Breast epithelium (tissue), 4 donors: Measurements from ENCODE around the gene SRGAP1. TPM values are rescaled to one million over a fixed set of nuclear protein-coding genes. Genes with fewer than 3 reads are reported as not detected.

Source experiments
- DNase-seq, 2 donors: peaks; one replicate each; pipeline ENCODE4 v3.0.0-alpha.2; 2019; ENCODE audit warnings: low spot score in 2 of 2
- H3K27ac ChIP-seq, 2 donors: fragments of 200-600 bp; sonication (generic) in 1 of 2; one replicate each; pipeline ENCODE4 v1.5.1; 2016 to 2019; ENCODE audit warnings: mild to moderate bottlenecking in 1 of 2
- H3K27me3 ChIP-seq, 2 donors: fragments of 200-600 bp; sonication (generic) in 1 of 2; one replicate each; pipeline versions ENCODE4 v1.5.1 to v1.6.0; 2017 to 2019; ENCODE audit warnings: control low read depth in 1 of 2, mild to moderate bottlenecking in 1 of 2
- H3K36me3 ChIP-seq: fragments of 200-600 bp; one replicate; pipeline ENCODE4 v1.5.1; 2019
- H3K4me1 ChIP-seq, 2 donors: fragments of 200-600 bp; sonication (generic); one replicate each; pipeline ENCODE4 v1.5.1; 2016 to 2019; ENCODE audit warnings: control low read depth in 1 of 2
- H3K4me3 ChIP-seq, 3 donors: fragments of 200-600 bp; sonication (generic); 1 replicate in 2 of 3; 2 replicates in 1 of 3; pipeline ENCODE4 v1.5.1; 2016 to 2019; ENCODE audit warnings: mild to moderate bottlenecking in 3 of 3, moderate library complexity in 2 of 3
- H3K9me3 ChIP-seq, 2 donors: fragments of 200-600 bp; sonication (generic) in 1 of 2; one replicate each; pipeline ENCODE4 v1.5.1; 2016 to 2019; ENCODE audit warnings: control low read depth in 1 of 2
- CTCF ChIP-seq, 3 donors: fragments of 450-650 bp; IDR thresholded peaks; one replicate each; pipeline ENCODE4 v1.5.1; 2016 to 2017; ENCODE audit warnings: antibody characterized with exemption in 3 of 3, mild to moderate bottlenecking in 3 of 3, moderate library complexity in 3 of 3
- POLR2A ChIP-seq: fragments of 450-650 bp; IDR thresholded peaks from one replicate; pipeline ENCODE4 v1.6.1; 2016; ENCODE audit warnings: antibody characterized with exemption, mild to moderate bottlenecking, moderate library complexity
- POLR2AphosphoS5 ChIP-seq, 3 donors: sonication (generic); formaldehyde crosslinking; IDR thresholded peaks; one replicate each; pipeline ENCODE4 v1.6.1; 2017; ENCODE audit warnings: antibody characterized with exemption in 3 of 3
- intact Hi-C: fragments of 100-400 bp; cut with DNase I; formaldehyde crosslinking; loops from one replicate; pipeline ENCODE4 v1.15.1; 2023; ENCODE audit warnings: low total_unique reads
- total RNA-seq, 3 donors: library from RNA; depleted of rRNA; stranded (reverse); fragments of >200 nt; gene quantifications; one replicate each; pipeline ENCODE4 v1.1.0, GENCODE V29; 2016

SRGAP1 gene
- total RNA-seq, 3 donors from 2014 or later, result 20.3 to 58.7 (median 29.3) TPM

- intact Hi-C loops, result loop anchor here (5.0 to 10.0 kb wide), 2 partner anchors 252 to 414 kb away; no protein-coding TSS in a partner anchor
- no peaks in the 10 kb centered on the region for H3K27me3 ChIP-seq
- no peaks in the 10 kb centered on the region for H3K36me3 ChIP-seq
- DNase-seq, result no peak
- H3K9me3 ChIP-seq, result no peaks in the 10 kb centered on the region
- no peak for TF ChIP-seq POLR2AphosphoS5 (IDR thresholded peaks at IDR 0.05)
- TF ChIP-seq CTCF (IDR thresholded peaks at IDR 0.05), result no peak
- TF ChIP-seq POLR2A, result no peak
- peaks cover 0 to 15% of the 10 kb centered on the region in 2 donors for H3K4me1 ChIP-seq
- peak overlapping the region; percentile 93 to 97 for H3K27ac ChIP-seq
- peak overlapping the region; percentile 93 to 99 (median 98) for H3K4me3 ChIP-seq
Observed at GRCh38 chr12:63843254-63843720, 1.2 kb upstream of the SRGAP1 start.

- peak; percentile 80 to 86 for DNase-seq
- H3K27me3 ChIP-seq, result no peaks in the 10 kb centered on the region
- peak overlapping the region; percentile 93 to 99 (median 98) for H3K4me3 ChIP-seq
- intact Hi-C loops, result loop anchor here (5.0 to 10.0 kb wide), 2 partner anchors 251 to 413 kb away; no protein-coding TSS in a partner anchor
- peaks cover 0 to 15% of the 10 kb centered on the region in 2 donors for H3K4me1 ChIP-seq
- H3K9me3 ChIP-seq, result no peaks in the 10 kb centered on the region
- TF ChIP-seq POLR2AphosphoS5 (IDR thresholded peaks at IDR 0.05) (peak; percentile 58 to 79 (median 76)), CTCF (IDR thresholded peaks at IDR 0.05) (peak; percentile 66 to 99 (median 82)), POLR2A (no peak)
- peak overlapping the region; percentile 93 to 97 for H3K27ac ChIP-seq
- H3K36me3 ChIP-seq, result no peaks in the 10 kb centered on the region
Observed at GRCh38 chr12:63843721-63844390, 644 bp upstream of the SRGAP1 start.

GRCh38 chr12:63845726-63846125 is 1.2 kb downstream of the SRGAP1 start:
- TF ChIP-seq CTCF (IDR thresholded peaks at IDR 0.05) (no peak), POLR2A (no peak), POLR2AphosphoS5 (IDR thresholded peaks at IDR 0.05) (no peak)
- intact Hi-C loops, result loop anchor here (10.0 kb wide), 1 partner anchor 249 kb away; no protein-coding TSS in a partner anchor
- H3K9me3 ChIP-seq, result no peaks in the 10 kb centered on the region
- H3K4me1 ChIP-seq, result peaks cover 0 to 15% of the 10 kb centered on the region in 2 donors
- H3K4me3 ChIP-seq, result peak overlapping the region; percentile 93 to 99 (median 98)
- no peaks in the 10 kb centered on the region for H3K27me3 ChIP-seq
- no peak for DNase-seq
- no peaks in the 10 kb centered on the region for H3K36me3 ChIP-seq
- H3K27ac ChIP-seq, result peak overlapping the region in 1 of 2 donors; percentile 15

GRCh38 chr12:63846238-63846967 is 1.9 kb downstream of the SRGAP1 start:
- Histone ChIP-seq H3K36me3 (no peaks in the 10 kb centered on the region), H3K9me3 (no peaks in the 10 kb centered on the region), H3K4me1 (peaks cover 0 to 15% of the 10 kb centered on the region in 2 donors), H3K27ac (peak overlapping the region; percentile 9 to 15), H3K4me3 (peak overlapping the region; percentile 93 to 99 (median 98)), H3K27me3 (no peaks in the 10 kb centered on the region)
- no peak for DNase-seq
- no peak for TF ChIP-seq POLR2AphosphoS5 (IDR thresholded peaks at IDR 0.05)
- TF ChIP-seq CTCF (IDR thresholded peaks at IDR 0.05), result no peak
- TF ChIP-seq POLR2A, result no peak
- intact Hi-C loops, result loop anchor here (10.0 kb wide), 1 partner anchor 248 kb away; no protein-coding TSS in a partner anchor
